HUES6 (cell line): Measurements from ENCODE around the gene NELFB.

ENCODE experiments used
- H3K27ac ChIP-seq: 2 replicates; pipeline ENCODE4 v1.7.0; 2013; ENCODE audit warnings: low read depth, mild to moderate bottlenecking, low read length, inconsistent platforms
- H3K27me3 ChIP-seq: 2 replicates; pipeline ENCODE4 v1.6.1; 2013; ENCODE audit warnings: low read length; ENCODE audit not compliant: control insufficient read depth, insufficient read depth
- H3K36me3 ChIP-seq: 2 replicates; pipeline ENCODE4 v1.6.1; 2013; ENCODE audit warnings: low read length; ENCODE audit not compliant: control insufficient read depth, insufficient read depth
- H3K4me1 ChIP-seq: 2 replicates; pipeline ENCODE4 v1.6.1; 2013; ENCODE audit warnings: low read length; ENCODE audit not compliant: control insufficient read depth, insufficient read depth
- H3K4me3 ChIP-seq: 2 replicates; pipeline ENCODE4 v1.5.1; 2013; ENCODE audit warnings: low read depth, low read length
- H3K9ac ChIP-seq: one replicate; pipeline ENCODE4 v1.6.1; 2013; ENCODE audit warnings: mild to moderate bottlenecking, low read length
- H3K9me3 ChIP-seq: 2 replicates; pipeline ENCODE4 v1.6.1; 2013; ENCODE audit warnings: low read depth, low read length; ENCODE audit not compliant: control insufficient read depth, insufficient read depth

NELFB gene

DNA sequence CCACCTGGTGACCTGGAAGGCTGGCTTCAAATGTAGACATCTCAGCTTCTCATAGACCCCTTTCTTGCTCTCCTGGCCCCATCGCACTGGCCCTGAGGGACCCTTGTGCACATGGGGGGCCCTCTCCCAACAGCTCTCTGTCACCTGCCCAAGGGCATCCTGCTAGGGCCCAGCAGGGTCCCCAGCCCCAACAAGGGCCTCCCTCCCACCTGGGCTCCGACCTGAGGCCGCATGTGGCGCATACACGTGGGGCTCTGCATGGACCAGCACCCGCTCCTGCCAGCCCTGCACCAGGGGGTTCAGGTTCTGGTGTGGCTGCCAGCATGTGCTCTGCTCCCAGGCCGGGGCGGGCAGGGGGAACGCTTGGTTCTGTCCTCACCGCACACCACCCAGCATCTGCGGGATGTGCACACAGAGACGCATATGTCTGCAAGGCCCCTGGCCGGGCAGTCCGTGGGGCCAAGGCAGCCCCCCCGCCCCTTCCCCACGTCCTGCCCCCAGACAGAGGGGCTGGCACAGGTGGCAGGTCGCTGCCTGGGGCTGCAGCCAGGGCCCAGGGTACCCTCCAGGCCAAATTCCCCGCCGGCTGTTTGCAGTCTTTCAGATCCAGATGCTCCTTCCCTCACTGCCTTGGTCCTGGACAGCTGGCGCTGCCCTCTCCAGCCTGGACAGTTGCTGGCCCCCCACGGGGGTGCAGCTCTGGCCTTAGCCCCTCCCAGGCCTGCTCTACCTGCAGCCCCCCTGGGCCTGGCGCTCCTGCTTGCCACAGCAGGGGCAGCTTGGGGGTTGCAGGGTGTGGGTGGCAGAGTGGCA lies 64.8 kb downstream of the NELFB start:
- Histone ChIP-seq H3K4me3 (no peak overlapping the region), H3K27me3 (peaks cover 4% of the 10 kb centered on the region; the same call in 1 of the 2 replicates), H3K9me3 (no peaks in the 10 kb centered on the region), H3K4me1 (peaks cover 22% of the 10 kb centered on the region), H3K27ac (no peak overlapping the region), H3K9ac (no peak overlapping the region), H3K36me3 (no peaks in the 10 kb centered on the region)

DNA sequence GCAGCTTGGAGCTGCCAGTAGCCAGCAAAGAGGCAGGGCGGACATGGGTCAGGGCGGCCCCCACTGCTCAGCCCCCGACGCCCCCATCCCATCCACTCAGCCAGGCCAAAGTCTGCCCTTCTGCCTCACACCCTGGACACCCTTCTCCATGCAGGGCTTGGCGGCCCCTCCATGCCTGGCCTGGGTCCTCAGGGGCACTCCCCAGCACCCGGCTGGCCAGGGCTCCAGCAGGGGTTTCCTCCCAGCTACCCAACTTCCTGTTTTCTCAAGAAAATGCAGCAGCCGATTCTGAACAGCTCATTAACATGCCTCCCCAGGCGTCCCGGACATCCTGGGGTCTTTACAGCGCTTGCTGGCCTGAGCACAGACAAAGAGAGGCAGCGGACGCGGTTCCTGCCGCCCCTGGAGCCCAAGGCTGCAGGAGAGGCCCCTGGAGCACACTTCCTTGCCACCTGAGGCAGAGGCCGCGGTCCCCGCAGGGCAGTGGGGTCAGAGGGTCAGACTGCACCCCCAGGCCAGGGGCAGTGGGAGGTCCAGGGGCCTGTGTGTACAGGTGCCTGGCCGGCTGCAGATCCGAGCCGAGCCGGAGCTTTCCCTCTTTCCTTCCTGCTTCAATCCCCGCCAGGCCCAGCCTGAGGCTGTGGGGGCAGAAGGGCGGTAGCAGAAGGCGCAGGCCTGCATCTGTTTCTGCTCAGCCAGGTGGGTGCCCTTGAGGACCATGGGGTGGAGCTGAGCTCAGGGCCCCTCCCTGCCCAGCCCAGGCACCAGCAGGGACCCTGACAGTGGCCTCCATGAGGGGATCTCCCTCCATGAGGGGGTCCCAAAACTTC lies 65.6 kb downstream of the NELFB start:
- H3K4me3 ChIP-seq = no peak overlapping the region
- no peaks in the 10 kb centered on the region for H3K9me3 ChIP-seq
- no peaks in the 10 kb centered on the region for H3K36me3 ChIP-seq
- H3K27ac ChIP-seq = 0 out of 2 replicates have a peak overlapping the region, but pooled peaks have one; percentile 43
- H3K4me1 ChIP-seq = peaks cover 20% of the 10 kb centered on the region
- peak overlapping the region; percentile 38 for H3K9ac ChIP-seq
- peaks cover 4% of the 10 kb centered on the region; the same call in 1 of the 2 replicates for H3K27me3 ChIP-seq

DNA sequence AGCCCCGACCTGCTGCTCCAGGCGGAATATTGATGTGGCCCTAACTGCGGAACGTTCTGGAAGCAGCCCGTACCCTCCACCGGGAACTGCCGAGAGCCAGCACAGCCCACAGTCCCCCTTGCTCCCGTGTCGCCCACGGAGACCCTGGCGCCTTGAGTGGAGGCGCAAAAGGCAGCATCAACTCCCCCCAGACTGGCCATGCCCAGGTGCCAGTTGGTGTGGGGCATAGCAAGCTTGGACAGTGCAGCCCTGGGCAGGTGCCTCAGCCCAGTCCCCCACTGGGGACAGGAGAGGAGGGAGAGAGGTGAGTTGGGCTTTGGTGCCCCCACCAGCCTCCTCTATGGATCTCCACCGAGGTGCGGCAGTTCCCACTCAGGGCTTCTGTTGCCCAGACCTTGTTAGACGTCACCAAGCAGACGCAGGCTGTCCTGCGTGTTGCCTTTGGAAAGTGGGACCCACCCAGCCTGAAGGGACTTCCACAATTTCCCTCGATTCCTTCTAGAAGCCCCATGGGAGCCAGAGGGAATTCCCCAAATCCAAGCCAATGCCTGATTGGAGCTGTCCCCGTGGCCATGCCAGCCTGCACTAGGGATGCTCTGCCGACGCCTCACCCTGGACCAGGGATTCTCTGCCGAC lies 66.7 kb downstream of the NELFB start:
- H3K9ac ChIP-seq = no peak overlapping the region
- H3K36me3 ChIP-seq = no peaks in the 10 kb centered on the region
- no peak overlapping the region for H3K27ac ChIP-seq
- no peak overlapping the region for H3K4me3 ChIP-seq
- peaks cover 7% of the 10 kb centered on the region; the same call in 1 of the 2 replicates for H3K27me3 ChIP-seq
- H3K4me1 ChIP-seq = peaks cover 15% of the 10 kb centered on the region
- no peaks in the 10 kb centered on the region for H3K9me3 ChIP-seq
